Hepatocyte (in vitro differentiated cells): ENCODE results near the gene FAM111B. TPM values are rescaled to one million over a fixed set of nuclear protein-coding genes. Genes with fewer than 3 reads are reported as not detected.

ENCODE experiments used
- DNase-seq: peaks from one replicate; pipeline ENCODE4 v3.0.0-alpha.2; 2016; ENCODE audit warnings: low spot score
- H2AFZ ChIP-seq: fragments of 200-600 bp; sonication (generic); 2 replicates; pipeline ENCODE4 v1.6.0; 2016; ENCODE audit warnings: antibody characterized with exemption, mild to moderate bottlenecking
- H3K27ac ChIP-seq: fragments of 200-600 bp; sonication (generic); 2 replicates; pipeline ENCODE4 v1.5.1; 2016; ENCODE audit warnings: mild to moderate bottlenecking
- H3K27me3 ChIP-seq: fragments of 200-600 bp; sonication (generic); 2 replicates; pipeline ENCODE4 v1.6.1; 2016
- H3K36me3 ChIP-seq: fragments of 200-600 bp; sonication (generic); replicated peaks from 2 replicates; pipeline ENCODE4 v1.5.1; 2016; ENCODE audit warnings: low read depth; ENCODE audit not compliant: insufficient read depth
- H3K4me1 ChIP-seq: fragments of 200-600 bp; sonication (generic); 2 replicates; pipeline ENCODE4 v1.5.1; 2016; ENCODE audit warnings: mild to moderate bottlenecking, moderate library complexity; ENCODE audit not compliant: insufficient read depth
- H3K4me2 ChIP-seq: fragments of 200-600 bp; sonication (generic); 2 replicates; pipeline ENCODE4 v1.6.0; 2016
- H3K4me3 ChIP-seq: fragments of 200-600 bp; sonication (generic); 2 replicates; pipeline ENCODE4 v1.5.1; 2016; ENCODE audit warnings: mild to moderate bottlenecking
- H3K79me2 ChIP-seq: fragments of 200-600 bp; sonication (generic); 2 replicates; pipeline ENCODE4 v1.6.0; 2017; ENCODE audit warnings: mild to moderate bottlenecking
- H3K9me2 ChIP-seq: fragments of 200-600 bp; sonication (generic); replicated peaks from 2 replicates; pipeline ENCODE4 v1.6.0; 2017; ENCODE audit warnings: mild to moderate bottlenecking; ENCODE audit not compliant: insufficient read depth
- H3K9me3 ChIP-seq: fragments of 200-600 bp; sonication (generic); 2 replicates; pipeline ENCODE4 v1.5.1; 2016; ENCODE audit warnings: low read depth, mild to moderate bottlenecking
- H4K20me1 ChIP-seq: fragments of 200-600 bp; sonication (generic); 2 replicates; pipeline ENCODE4 v1.6.0; 2016; ENCODE audit warnings: mild to moderate bottlenecking; ENCODE audit not compliant: insufficient read depth, poor library complexity, severe bottlenecking
- CTCF ChIP-seq: fragments of 200-600 bp; sonication (generic); IDR thresholded peaks from 2 replicates; pipeline ENCODE4 v1.5.1; 2016; ENCODE audit warnings: antibody characterized with exemption, mild to moderate bottlenecking; ENCODE audit not compliant: poor library complexity
- EZH2 ChIP-seq: fragments of 200-600 bp; sonication (generic); IDR thresholded peaks from 2 replicates; pipeline ENCODE4 v1.6.1; 2016; ENCODE audit warnings: antibody characterized with exemption, mild to moderate bottlenecking, borderline replicate concordance
- EZH2phosphoT487 ChIP-seq: fragments of 200-600 bp; sonication (generic); IDR thresholded peaks from one replicate; pipeline ENCODE4 v1.6.1; 2018; ENCODE audit warnings: antibody characterized with exemption, mild to moderate bottlenecking, low read depth, moderate library complexity; ENCODE audit not compliant: unreplicated experiment, severe bottlenecking
- WGBS: methylation state at CpG from one replicate; pipeline ENCODE4 v1.1.6; 2016; ENCODE audit warnings: low lambda C conversion rate; ENCODE audit errors: missing lambda C conversion rate; 5-methylcytosine and 5-hydroxymethylcytosine counted together
- polyA plus RNA-seq: library from polyadenylated mRNA; unstranded; fragments of >200 nt; fragmentation: Nextera tagmentation; extraction: Ambion mirVana; gene quantifications from 2 replicates; pipeline ENCODE4 v1.2.1, GENCODE V29; 2016
- total RNA-seq: library from RNA; depleted of rRNA; stranded (reverse); fragments of >200 nt; gene quantifications from 2 replicates; pipeline ENCODE4 v1.2.3, GENCODE V29; 2014

The FAM111B gene
- total and polyA plus RNA-seq, 2 experiments from 2014 or later = 1.8 to 5.4 TPM

GRCh38 chr11:59172345-59173079 lies 65.5 kb downstream of the FAM111B start:
- Histone ChIP-seq H3K9me2 (no peaks in the 10 kb centered on the region), H3K9me3 (no peaks in the 10 kb centered on the region), H3K27ac (peak overlapping the region; percentile 95), H3K36me3 (no peaks in the 10 kb centered on the region), H3K4me1 (peaks cover 17% of the 10 kb centered on the region), H2AFZ (peak overlapping the region; percentile 64), H3K4me2 (peak overlapping the region; percentile 100), H4K20me1 (no peaks in the 10 kb centered on the region), H3K79me2 (peaks cover 35% of the 10 kb centered on the region), H3K4me3 (peak overlapping the region; percentile 69), H3K27me3 (no peaks in the 10 kb centered on the region)
- peak; percentile 60 for DNase-seq
- WGBS = under 1% methylated on average over 29 of the region's 70 CpGs
- TF ChIP-seq EZH2phosphoT487 = no peak
- TF ChIP-seq CTCF = no peak
- TF ChIP-seq EZH2 = no peak

DNA sequence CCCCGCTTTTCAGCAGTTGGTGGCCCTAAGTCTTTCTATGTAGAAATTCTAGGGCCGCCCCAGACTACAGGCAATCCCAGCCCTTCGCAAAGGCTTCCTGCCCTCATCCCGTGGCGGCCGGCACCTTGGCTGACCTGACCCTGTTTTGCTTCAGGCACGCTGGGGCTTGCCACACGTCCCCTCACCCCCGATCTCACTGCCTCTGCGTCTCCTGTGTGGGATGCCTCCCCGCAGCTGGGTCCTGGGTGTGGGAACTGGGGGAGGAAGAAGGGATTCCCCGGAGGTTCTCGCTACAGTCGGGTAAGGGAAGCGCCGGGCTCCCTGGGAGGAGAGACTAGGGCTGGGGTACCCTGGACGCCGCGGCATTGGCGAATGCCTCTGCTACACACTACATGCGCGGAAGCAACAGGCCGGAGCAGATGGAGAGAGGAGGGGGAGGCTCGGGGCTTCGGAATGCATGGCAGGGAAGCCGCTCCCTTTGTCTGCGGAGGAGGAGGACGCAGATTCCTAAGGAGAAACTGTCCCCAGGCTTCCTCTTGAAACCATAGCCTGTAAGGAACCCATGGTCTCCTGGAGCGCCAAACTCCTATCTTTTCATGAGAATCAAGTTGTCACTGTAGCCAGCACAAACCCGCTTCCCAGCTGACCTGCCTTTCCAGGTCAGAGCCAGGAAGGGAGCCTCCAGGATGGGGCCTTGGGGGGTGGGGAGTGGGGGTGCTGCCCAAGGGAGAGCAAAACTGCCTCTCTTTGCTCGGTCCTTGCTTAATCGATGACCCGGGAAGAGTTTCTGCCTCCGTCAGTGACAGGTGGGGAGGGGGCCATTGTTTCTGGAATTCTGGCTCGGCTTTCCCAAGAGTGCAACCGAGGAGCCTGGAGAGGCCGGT lies 66.3 kb downstream of the FAM111B start:
- DNase-seq = peak; percentile 73
- Histone ChIP-seq H3K27ac (peak overlapping the region; percentile 95), H4K20me1 (no peaks in the 10 kb centered on the region), H3K9me3 (no peaks in the 10 kb centered on the region), H3K27me3 (no peaks in the 10 kb centered on the region), H3K4me3 (peak overlapping the region; percentile 69), H3K4me1 (peaks cover 19% of the 10 kb centered on the region), H2AFZ (peak overlapping the region; percentile 43), H3K36me3 (no peaks in the 10 kb centered on the region), H3K4me2 (peak overlapping the region; percentile 100), H3K9me2 (no peaks in the 10 kb centered on the region), H3K79me2 (peaks cover 44% of the 10 kb centered on the region)
- TF ChIP-seq CTCF = no peak
- no peak for TF ChIP-seq EZH2phosphoT487
- no peak for TF ChIP-seq EZH2
- 2% methylated on average over 37 of the region's 37 CpGs for WGBS

- peak overlapping the region; percentile 95 for H3K27ac ChIP-seq
- peak overlapping the region; percentile 43 for H2AFZ ChIP-seq
- no peaks in the 10 kb centered on the region for H3K9me3 ChIP-seq
- H3K4me3 ChIP-seq = peak overlapping the region; percentile 69
- peaks cover 51% of the 10 kb centered on the region for H3K79me2 ChIP-seq
- no peaks in the 10 kb centered on the region for H3K36me3 ChIP-seq
- TF ChIP-seq CTCF = no peak
- no peak for TF ChIP-seq EZH2
- TF ChIP-seq EZH2phosphoT487 = no peak
- peak overlapping the region; percentile 100 for H3K4me2 ChIP-seq
- no peaks in the 10 kb centered on the region for H3K27me3 ChIP-seq
- WGBS = 8% methylated on average over 7 of the region's 7 CpGs
- peak; percentile 91 for DNase-seq
- H4K20me1 ChIP-seq = no peaks in the 10 kb centered on the region
- H3K9me2 ChIP-seq = no peaks in the 10 kb centered on the region
- H3K4me1 ChIP-seq = peaks cover 22% of the 10 kb centered on the region
Measured at GRCh38 chr11:59173964-59174663, 67.1 kb downstream of the FAM111B start.
